HepG2 (cell line): ENCODE results near the gene STK32B. TPM values are rescaled to one million over a fixed set of nuclear protein-coding genes. Genes with fewer than 3 reads are reported as not detected.

ENCODE experiments used
- ESRRA ChIP-seq: sonication (generic); formaldehyde crosslinking; IDR thresholded peaks from 2 replicates; pipeline ENCODE4 v1.5.1; 2020; ENCODE audit warnings: mild to moderate bottlenecking, low read depth, missing genetic modification reagents
- GTF3A ChIP-seq: sonication (generic); formaldehyde crosslinking; conservative IDR thresholded peaks from 2 replicates; pipeline ENCODE4 v1.4.0; 2020; ENCODE audit warnings: mild to moderate bottlenecking, missing genetic modification reagents
- MBD4 ChIP-seq: IDR thresholded peaks from 2 replicates; pipeline ENCODE4 v1.6.1; 2012; ENCODE audit warnings: low read length, inconsistent platforms, borderline replicate concordance
- SMAD1 ChIP-seq: sonication (generic); formaldehyde crosslinking; IDR thresholded peaks from 2 replicates; pipeline ENCODE4 v1.4.0; 2020; ENCODE audit warnings: missing genetic modification reagents, low read depth, mild to moderate bottlenecking, borderline replicate concordance
- SP140L ChIP-seq: sonication (generic); formaldehyde crosslinking; IDR thresholded peaks from 2 replicates; pipeline ENCODE4 v1.4.0; 2020; ENCODE audit warnings: missing genetic modification reagents, borderline replicate concordance
- TAF15 ChIP-seq: fragments of 200-400 bp; formaldehyde crosslinking; IDR thresholded peaks from one replicate; pipeline ENCODE4 v1.6.1; 2018; ENCODE audit warnings: mild to moderate bottlenecking, low read depth, low read length; ENCODE audit not compliant: poor library complexity, severe bottlenecking
- ZNF329 ChIP-seq: sonication (generic); formaldehyde crosslinking; IDR thresholded peaks from 2 replicates; pipeline ENCODE4 v1.9.0; 2021; ENCODE audit warnings: low read depth, mild to moderate bottlenecking, missing genetic modification reagents
- ZNF788 ChIP-seq: sonication (generic); formaldehyde crosslinking; IDR thresholded peaks from 2 replicates; pipeline ENCODE4 v1.5.0; 2020; ENCODE audit warnings: mild to moderate bottlenecking, missing genetic modification reagents, borderline replicate concordance
- polyA plus RNA-seq, 8 experiments: library from polyadenylated mRNA; depleted of rRNA in 3 of 8; stranded (reverse) in 7 of 8; unstranded in 1 of 8; fragments of >200 nt; fragmentation: Illumina TruSeq in 4 of 8; extraction: Trizol in 4 of 8; gene quantifications; 2 replicates each; pipeline versions ENCODE4 v1.2.1 to v1.2.3, GENCODE V29; 2011 to 2016; ENCODE audit warnings: low read depth in 4 of 8, missing spikeins in 1 of 8, mixed read lengths in 1 of 8; ENCODE audit not compliant: insufficient read depth in 1 of 8
- total RNA-seq, 5 experiments: library from RNA; depleted of rRNA; stranded (reverse); fragments of >200 nt; fragmentation: Illumina TruSeq; extraction: Trizol; gene quantifications; 2 replicates each; pipeline ENCODE4 v1.2.3, GENCODE V29; 2016; ENCODE audit warnings: low read depth in 1 of 5
- TF ChIP-seq, protein P1 (sequence below): sonication (generic); formaldehyde crosslinking; IDR thresholded peaks from 2 replicates; pipeline ENCODE4 v1.5.0; 2020; ENCODE audit warnings: mild to moderate bottlenecking, missing genetic modification reagents, borderline replicate concordance

The STK32B gene
- total and polyA plus RNA-seq, 2 of the 13 experiments (the other 11 are each of a cell fraction or from before 2014, with no cell fraction given): not detected

DNA sequence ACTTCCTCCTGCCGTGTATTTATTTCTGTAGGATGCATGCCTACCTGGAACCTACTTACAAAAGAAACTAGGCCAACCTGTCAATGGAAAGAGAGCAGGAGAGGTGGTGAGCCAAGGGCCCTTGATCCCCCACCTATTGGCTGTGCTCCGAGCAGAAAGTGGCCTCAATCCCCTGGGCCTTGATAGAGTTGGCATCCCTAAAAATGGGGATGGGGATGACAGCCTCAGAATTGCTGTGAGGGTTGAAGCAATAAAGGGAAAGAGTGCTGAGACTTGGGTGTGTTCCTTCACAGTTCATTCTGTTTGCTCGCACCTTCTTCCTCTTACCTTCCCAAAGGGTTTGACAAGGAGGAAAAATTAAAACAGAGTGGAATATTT, 314.7 kb downstream of the STK32B start (continued):
- TF ChIP-seq, protein P1, sequence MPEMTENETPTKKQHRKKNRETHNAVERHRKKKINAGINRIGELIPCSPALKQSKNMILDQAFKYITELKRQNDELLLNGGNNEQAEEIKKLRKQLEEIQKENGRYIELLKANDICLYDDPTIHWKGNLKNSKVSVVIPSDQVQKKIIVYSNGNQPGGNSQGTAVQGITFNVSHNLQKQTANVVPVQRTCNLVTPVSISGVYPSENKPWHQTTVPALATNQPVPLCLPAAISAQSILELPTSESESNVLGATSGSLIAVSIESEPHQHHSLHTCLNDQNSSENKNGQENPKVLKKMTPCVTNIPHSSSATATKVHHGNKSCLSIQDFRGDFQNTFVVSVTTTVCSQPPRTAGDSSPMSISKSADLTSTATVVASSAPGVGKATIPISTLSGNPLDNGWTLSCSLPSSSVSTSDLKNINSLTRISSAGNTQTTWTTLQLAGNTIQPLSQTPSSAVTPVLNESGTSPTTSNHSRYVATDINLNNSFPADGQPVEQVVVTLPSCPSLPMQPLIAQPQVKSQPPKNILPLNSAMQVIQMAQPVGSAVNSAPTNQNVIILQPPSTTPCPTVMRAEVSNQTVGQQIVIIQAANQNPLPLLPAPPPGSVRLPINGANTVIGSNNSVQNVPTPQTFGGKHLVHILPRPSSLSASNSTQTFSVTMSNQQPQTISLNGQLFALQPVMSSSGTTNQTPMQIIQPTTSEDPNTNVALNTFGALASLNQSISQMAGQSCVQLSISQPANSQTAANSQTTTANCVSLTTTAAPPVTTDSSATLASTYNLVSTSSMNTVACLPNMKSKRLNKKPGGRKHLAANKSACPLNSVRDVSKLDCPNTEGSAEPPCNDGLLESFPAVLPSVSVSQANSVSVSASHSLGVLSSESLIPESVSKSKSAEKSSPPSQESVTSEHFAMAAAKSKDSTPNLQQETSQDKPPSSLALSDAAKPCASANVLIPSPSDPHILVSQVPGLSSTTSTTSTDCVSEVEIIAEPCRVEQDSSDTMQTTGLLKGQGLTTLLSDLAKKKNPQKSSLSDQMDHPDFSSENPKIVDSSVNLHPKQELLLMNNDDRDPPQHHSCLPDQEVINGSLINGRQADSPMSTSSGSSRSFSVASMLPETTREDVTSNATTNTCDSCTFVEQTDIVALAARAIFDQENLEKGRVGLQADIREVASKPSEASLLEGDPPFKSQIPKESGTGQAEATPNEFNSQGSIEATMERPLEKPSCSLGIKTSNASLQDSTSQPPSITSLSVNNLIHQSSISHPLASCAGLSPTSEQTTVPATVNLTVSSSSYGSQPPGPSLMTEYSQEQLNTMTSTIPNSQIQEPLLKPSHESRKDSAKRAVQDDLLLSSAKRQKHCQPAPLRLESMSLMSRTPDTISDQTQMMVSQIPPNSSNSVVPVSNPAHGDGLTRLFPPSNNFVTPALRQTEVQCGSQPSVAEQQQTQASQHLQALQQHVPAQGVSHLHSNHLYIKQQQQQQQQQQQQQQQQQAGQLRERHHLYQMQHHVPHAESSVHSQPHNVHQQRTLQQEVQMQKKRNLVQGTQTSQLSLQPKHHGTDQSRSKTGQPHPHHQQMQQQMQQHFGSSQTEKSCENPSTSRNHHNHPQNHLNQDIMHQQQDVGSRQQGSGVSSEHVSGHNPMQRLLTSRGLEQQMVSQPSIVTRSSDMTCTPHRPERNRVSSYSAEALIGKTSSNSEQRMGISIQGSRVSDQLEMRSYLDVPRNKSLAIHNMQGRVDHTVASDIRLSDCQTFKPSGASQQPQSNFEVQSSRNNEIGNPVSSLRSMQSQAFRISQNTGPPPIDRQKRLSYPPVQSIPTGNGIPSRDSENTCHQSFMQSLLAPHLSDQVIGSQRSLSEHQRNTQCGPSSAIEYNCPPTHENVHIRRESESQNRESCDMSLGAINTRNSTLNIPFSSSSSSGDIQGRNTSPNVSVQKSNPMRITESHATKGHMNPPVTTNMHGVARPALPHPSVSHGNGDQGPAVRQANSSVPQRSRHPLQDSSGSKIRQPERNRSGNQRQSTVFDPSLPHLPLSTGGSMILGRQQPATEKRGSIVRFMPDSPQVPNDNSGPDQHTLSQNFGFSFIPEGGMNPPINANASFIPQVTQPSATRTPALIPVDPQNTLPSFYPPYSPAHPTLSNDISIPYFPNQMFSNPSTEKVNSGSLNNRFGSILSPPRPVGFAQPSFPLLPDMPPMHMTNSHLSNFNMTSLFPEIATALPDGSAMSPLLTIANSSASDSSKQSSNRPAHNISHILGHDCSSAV (CRISPR knock-in tag): no peak
- TF ChIP-seq ESRRA (CRISPR knock-in tag): no peak
- TF ChIP-seq MBD4: no peak
- no peak for TF ChIP-seq ZNF788 (CRISPR knock-in tag)
- no peak for TF ChIP-seq GTF3A
- TF ChIP-seq TAF15: no peak
- TF ChIP-seq SP140L (CRISPR knock-in tag): no peak
- no peak for TF ChIP-seq SMAD1 (CRISPR knock-in tag)
- TF ChIP-seq ZNF329 (CRISPR knock-in tag): no peak
- TF ChIP-seq, all 625 proteins: peak for 0
